WI38 (cell line): Measurements from ENCODE around the gene ABR.
A peak's percentile ranks its signal among the peaks of the same experiment; 100 is the strongest.

ENCODE experiments used
- H3K4me3 ChIP-seq: 2 replicates; pipeline ENCODE4 v1.5.1; 2011; ENCODE audit warnings: low read depth, mild to moderate bottlenecking, control low read depth, low read length
- TF ChIP-seq, protein P1 (sequence below): IDR thresholded peaks from 2 replicates; pipeline ENCODE4 v1.5.1; 2012; ENCODE audit warnings: low read depth, mild to moderate bottlenecking, control low read depth, low read length

Gene ABR

GRCh38 chr17:1179818-1180742 lies at the start of gene ABR:
TSS of gene ABR (minus strand) at chr17:1179981. CDS start at chr17:1179727, 254 bp downstream.
- H3K4me3 ChIP-seq = peak within 1 kb of the TSS; percentile 68

GRCh38 chr17:1229349-1229899 lies 49.6 kb upstream of the ABR start:
- TF ChIP-seq, protein P1, sequence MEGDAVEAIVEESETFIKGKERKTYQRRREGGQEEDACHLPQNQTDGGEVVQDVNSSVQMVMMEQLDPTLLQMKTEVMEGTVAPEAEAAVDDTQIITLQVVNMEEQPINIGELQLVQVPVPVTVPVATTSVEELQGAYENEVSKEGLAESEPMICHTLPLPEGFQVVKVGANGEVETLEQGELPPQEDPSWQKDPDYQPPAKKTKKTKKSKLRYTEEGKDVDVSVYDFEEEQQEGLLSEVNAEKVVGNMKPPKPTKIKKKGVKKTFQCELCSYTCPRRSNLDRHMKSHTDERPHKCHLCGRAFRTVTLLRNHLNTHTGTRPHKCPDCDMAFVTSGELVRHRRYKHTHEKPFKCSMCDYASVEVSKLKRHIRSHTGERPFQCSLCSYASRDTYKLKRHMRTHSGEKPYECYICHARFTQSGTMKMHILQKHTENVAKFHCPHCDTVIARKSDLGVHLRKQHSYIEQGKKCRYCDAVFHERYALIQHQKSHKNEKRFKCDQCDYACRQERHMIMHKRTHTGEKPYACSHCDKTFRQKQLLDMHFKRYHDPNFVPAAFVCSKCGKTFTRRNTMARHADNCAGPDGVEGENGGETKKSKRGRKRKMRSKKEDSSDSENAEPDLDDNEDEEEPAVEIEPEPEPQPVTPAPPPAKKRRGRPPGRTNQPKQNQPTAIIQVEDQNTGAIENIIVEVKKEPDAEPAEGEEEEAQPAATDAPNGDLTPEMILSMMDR = no peak
- H3K4me3 ChIP-seq = peak overlapping the region; percentile 29

More at GRCh38 chr17:1179818-1180742, at the start of gene ABR:
- TF ChIP-seq, protein P1 = no peak

- no peak overlapping the region for H3K4me3 ChIP-seq
- TF ChIP-seq, protein P1 = no peak
Measured at GRCh38 chr17:1228781-1229348, 49.1 kb upstream of the ABR start.

DNA sequence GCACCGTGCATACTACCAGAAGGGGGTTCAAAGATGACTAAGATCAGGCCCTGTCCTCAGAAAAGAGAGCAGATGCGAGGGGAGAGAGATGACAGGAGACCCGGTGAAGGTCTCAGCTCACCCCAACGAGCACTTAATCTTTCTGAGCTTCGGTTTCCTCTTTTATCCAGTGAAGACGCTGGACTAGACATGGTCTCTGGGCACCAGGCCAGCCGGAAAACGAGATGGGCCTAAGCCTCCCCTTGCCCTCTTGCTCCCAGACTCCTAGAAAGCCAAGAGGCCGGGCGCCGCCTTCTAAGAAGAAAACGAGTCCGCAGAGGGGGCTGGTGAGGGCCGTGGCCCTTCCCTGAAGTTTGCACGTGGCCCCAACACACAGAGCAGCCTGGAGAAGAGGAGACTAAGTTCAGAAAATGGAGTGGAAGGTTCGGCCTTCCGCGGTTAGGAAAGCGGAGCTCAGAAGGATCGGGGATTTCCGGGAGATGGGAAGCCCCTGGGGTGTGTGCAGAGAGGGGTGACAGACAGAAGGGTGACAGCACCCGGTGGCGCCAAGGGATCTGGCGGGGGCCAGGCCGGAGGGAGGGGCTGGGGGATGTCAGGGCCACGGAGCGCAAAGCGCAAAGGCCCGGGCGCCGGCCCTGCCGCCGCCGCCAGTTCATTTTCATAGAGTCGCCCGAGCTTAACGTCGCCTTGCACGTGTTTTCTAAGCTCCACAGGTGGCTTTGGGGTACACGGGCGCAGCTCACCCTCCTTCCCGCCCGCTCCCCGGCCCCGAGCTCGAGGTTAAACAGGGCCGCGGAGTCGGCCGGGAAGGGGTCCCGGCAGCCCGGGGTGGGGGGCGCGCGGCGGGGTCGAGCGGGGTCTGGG lies 48.4 kb upstream of the ABR start:
- H3K4me3 ChIP-seq = no peak overlapping the region
- TF ChIP-seq, protein P1 = no peak

- TF ChIP-seq, protein P1 = no peak
- H3K4me3 ChIP-seq = no peak overlapping the region
Measured at GRCh38 chr17:1227365-1227764, 47.6 kb upstream of the ABR start.

- TF ChIP-seq, protein P1 = no peak
- H3K4me3 ChIP-seq = no peak overlapping the region
Measured at GRCh38 chr17:1226308-1226707, 46.5 kb upstream of the ABR start.
